Neural crest cell (in vitro differentiated cells): ENCODE results near the gene MIGA1. TPM values are rescaled to one million over a fixed set of nuclear protein-coding genes. Genes with fewer than 3 reads are reported as not detected.
"Not testable (repeated sequence)": the region's sequence is repeated elsewhere in the genome, so short reads cannot be mapped to it uniquely, and the experiment has no call there.

Experiments
- DNase-seq: peaks from one replicate; pipeline ENCODE4 v3.0.0; 2021; ENCODE audit warnings: low read depth, mixed read lengths, low spot score
- H3K27ac Mint-ChIP-seq: one replicate; pipeline ENCODE4 v1.8.0; 2021; ENCODE audit warnings: mild to moderate bottlenecking, mixed read lengths; ENCODE audit not compliant: unreplicated experiment
- H3K27me3 Mint-ChIP-seq: 2 replicates; pipeline ENCODE4 v1.8.0; 2021; ENCODE audit warnings: low read depth, mild to moderate bottlenecking, mixed read lengths
- H3K36me3 Mint-ChIP-seq: 2 replicates; pipeline ENCODE4 v1.8.0; 2021; ENCODE audit warnings: low read depth, mild to moderate bottlenecking, mixed read lengths
- H3K4me1 Mint-ChIP-seq: 2 replicates; pipeline ENCODE4 v1.8.0; 2021; ENCODE audit warnings: mixed read lengths
- H3K4me3 Mint-ChIP-seq: one replicate; pipeline ENCODE4 v1.8.0; 2021; ENCODE audit warnings: mild to moderate bottlenecking, mixed read lengths
- H3K9me3 Mint-ChIP-seq: 2 replicates; pipeline ENCODE4 v1.8.0; 2021; ENCODE audit warnings: mixed read lengths
- CTCF ChIP-seq: fragments of 200-600 bp; sonication (generic); conservative IDR thresholded peaks from 2 replicates; pipeline ENCODE4 v1.5.0; 2021; ENCODE audit warnings: antibody characterized with exemption, mild to moderate bottlenecking
- total RNA-seq: library from RNA; stranded (reverse); gene quantifications from 2 replicates; pipeline ENCODE4 v1.2.1, GENCODE V29; 2021

MIGA1 gene
- total RNA-seq, 1 donor from 2014 or later, result 6.2 TPM

- Mint-ChIP-seq H3K27ac (no peak overlapping the region), H3K4me3 (no peak overlapping the region), H3K9me3 (no peaks in the 10 kb centered on the region), H3K36me3 (peaks cover 3% of the 10 kb centered on the region), H3K4me1 (no peaks in the 10 kb centered on the region), H3K27me3 (no peaks in the 10 kb centered on the region)
- TF ChIP-seq CTCF, result no peak
- no peak for DNase-seq
These were observed 45.2 kb downstream of the MIGA1 start for GRCh38 chr1:77824694-77825093.

- TF ChIP-seq CTCF, result peak; percentile 37
These were observed 45.8 kb downstream of the MIGA1 start for GRCh38 chr1:77825131-77825709.

GRCh38 chr1:77826851-77827250, 47.4 kb downstream of the MIGA1 start:
- H3K36me3 Mint-ChIP-seq, DNase-seq, H3K4me1 Mint-ChIP-seq, H3K27me3 Mint-ChIP-seq, H3K9me3 Mint-ChIP-seq, H3K27ac Mint-ChIP-seq, H3K4me3 Mint-ChIP-seq: not testable (repeated sequence)

More at GRCh38 chr1:77825131-77825709, 45.8 kb downstream of the MIGA1 start:
- H3K36me3 Mint-ChIP-seq, result peaks cover 3% of the 10 kb centered on the region
- no peaks in the 10 kb centered on the region for H3K4me1 Mint-ChIP-seq
- DNase-seq, result no peak
- H3K9me3 Mint-ChIP-seq, result no peaks in the 10 kb centered on the region
- no peak overlapping the region for H3K4me3 Mint-ChIP-seq
- H3K27me3 Mint-ChIP-seq, result no peaks in the 10 kb centered on the region
- H3K27ac Mint-ChIP-seq, result no peak overlapping the region

- H3K4me1 Mint-ChIP-seq, result no peaks in the 10 kb centered on the region
- H3K9me3 Mint-ChIP-seq, result no peaks in the 10 kb centered on the region
- peaks cover 3% of the 10 kb centered on the region for H3K36me3 Mint-ChIP-seq
- no peak for DNase-seq
- TF ChIP-seq CTCF, result no peak
- H3K27me3 Mint-ChIP-seq, result no peaks in the 10 kb centered on the region
- no peak overlapping the region for H3K4me3 Mint-ChIP-seq
- no peak overlapping the region for H3K27ac Mint-ChIP-seq
These were observed 48.6 kb downstream of the MIGA1 start for GRCh38 chr1:77828098-77828497.

- no peak overlapping the region for H3K27ac Mint-ChIP-seq
- H3K9me3 Mint-ChIP-seq, result no peaks in the 10 kb centered on the region
- DNase-seq, result no peak
- H3K36me3 Mint-ChIP-seq, result no peaks in the 10 kb centered on the region
- no peak for TF ChIP-seq CTCF
- H3K4me1 Mint-ChIP-seq, result no peaks in the 10 kb centered on the region
- H3K27me3 Mint-ChIP-seq, result no peaks in the 10 kb centered on the region
- no peak overlapping the region for H3K4me3 Mint-ChIP-seq
These were observed 50.4 kb downstream of the MIGA1 start for GRCh38 chr1:77829851-77830250.

GRCh38 chr1:77830946-77831345, 51.5 kb downstream of the MIGA1 start:
- no peak for DNase-seq
- Mint-ChIP-seq H3K4me3 (no peak overlapping the region), H3K27me3 (no peaks in the 10 kb centered on the region)

More at GRCh38 chr1:77830946-77831345, 51.5 kb downstream of the MIGA1 start:
- H3K9me3 Mint-ChIP-seq, result no peaks in the 10 kb centered on the region
- no peaks in the 10 kb centered on the region for H3K4me1 Mint-ChIP-seq
- TF ChIP-seq CTCF, result no peak
- H3K36me3 Mint-ChIP-seq, result no peaks in the 10 kb centered on the region
- H3K27ac Mint-ChIP-seq, result no peak overlapping the region
